Naive thymus-derived CD4-positive, alpha-beta T cell (primary cell): ENCODE measurements around the gene PKM. TPM values are rescaled to one million over a fixed set of nuclear protein-coding genes. Genes with fewer than 3 reads are reported as not detected.

Experiments used
- ATAC-seq: fragments of 150-1000 bp; cut with Tn5 transposase; 2 replicates; pipeline ENCODE4 v1.10.0; 2021; ENCODE audit warnings: mild to moderate bottlenecking, moderate library complexity
- CTCF ChIA-PET: fragments of 350-600 bp; sonication (Branson Sonifier 250); formaldehyde crosslinking; loops from one replicate; lab custom pipeline; 2021; ENCODE audit warnings: antibody characterized with exemption; lab: Charles Lee
- POLR2A ChIA-PET: fragments of 350-600 bp; sonication (Branson Sonifier 250); formaldehyde crosslinking; loops from one replicate; lab custom pipeline; 2021; ENCODE audit warnings: antibody characterized with exemption, inconsistent platforms; lab: Charles Lee
- DNase-seq, 9 donors: peaks; one replicate each; pipeline versions ENCODE4 v3.0.0 to v3.0.0-alpha.2; 2020 to 2022; ENCODE audit warnings: mixed read lengths in 1 of 9
- H3K27ac ChIP-seq: one replicate; pipeline ENCODE4 v1.7.0; 2013; ENCODE audit warnings: mild to moderate bottlenecking, low read depth, low read length, moderate library complexity
- H3K27me3 ChIP-seq, 2 donors: one replicate each; pipeline ENCODE4 v1.7.0; 2013; ENCODE audit warnings: low read length in 2 of 2, mild to moderate bottlenecking in 2 of 2, moderate library complexity in 2 of 2; ENCODE audit not compliant: control insufficient read depth in 2 of 2, insufficient read depth in 2 of 2
- H3K36me3 ChIP-seq, 3 experiments: 1 replicate in 2 of 3; 2 replicates in 1 of 3; pipeline ENCODE4 v1.7.0; 2013; ENCODE audit warnings: low read length in 3 of 3, mild to moderate bottlenecking in 3 of 3, moderate library complexity in 1 of 3; ENCODE audit not compliant: insufficient read depth in 3 of 3, control insufficient read depth in 2 of 3
- H3K4me1 ChIP-seq, 2 donors: one replicate each; pipeline ENCODE4 v1.7.0; 2013; ENCODE audit warnings: low read length in 2 of 2, mild to moderate bottlenecking in 2 of 2, moderate library complexity in 1 of 2; ENCODE audit not compliant: control insufficient read depth in 2 of 2, insufficient read depth in 2 of 2
- H3K4me3 ChIP-seq: 2 replicates; pipeline ENCODE4 v1.7.0; 2013; ENCODE audit warnings: mild to moderate bottlenecking, low read length
- H3K9me3 ChIP-seq, 3 experiments: 1 replicate in 2 of 3; 2 replicates in 1 of 3; pipeline ENCODE4 v1.7.0; 2013; ENCODE audit warnings: low read length in 3 of 3; ENCODE audit not compliant: control insufficient read depth in 2 of 3
- H3K27ac Mint-ChIP-seq, 9 donors: one replicate each; pipeline ENCODE4 v1.8.0; 2020 to 2022; ENCODE audit warnings: mixed read lengths in 9 of 9, mild to moderate bottlenecking in 8 of 9, moderate library complexity in 5 of 9, inconsistent platforms in 2 of 9
- H3K27me3 Mint-ChIP-seq, 5 donors: one replicate each; pipeline ENCODE4 v1.8.0; 2021 to 2022; ENCODE audit warnings: mixed read lengths in 5 of 5, mild to moderate bottlenecking in 1 of 5
- H3K36me3 Mint-ChIP-seq, 5 donors: one replicate each; pipeline ENCODE4 v1.8.0; 2020 to 2022; ENCODE audit warnings: mixed read lengths in 5 of 5, mild to moderate bottlenecking in 3 of 5, inconsistent platforms in 1 of 5
- H3K4me1 Mint-ChIP-seq, 7 donors: one replicate each; pipeline ENCODE4 v1.8.0; 2020 to 2022; ENCODE audit warnings: mixed read lengths in 7 of 7, mild to moderate bottlenecking in 3 of 7, inconsistent platforms in 1 of 7
- H3K4me3 Mint-ChIP-seq, 10 donors: one replicate each; pipeline ENCODE4 v1.8.0; 2020 to 2022; ENCODE audit warnings: mild to moderate bottlenecking in 10 of 10, mixed read lengths in 10 of 10, moderate library complexity in 6 of 10, inconsistent platforms in 2 of 10
- H3K9me3 Mint-ChIP-seq, 11 donors: one replicate each; pipeline ENCODE4 v1.8.0; 2020 to 2022; ENCODE audit warnings: mixed read lengths in 11 of 11, mild to moderate bottlenecking in 4 of 11, inconsistent platforms in 1 of 11, moderate library complexity in 1 of 11
- intact Hi-C, 2 donors: fragments of 100-400 bp; cut with micrococcal nuclease; formaldehyde crosslinking; loops; one replicate each; pipeline ENCODE4 v1.15.1; 2023
- polyA plus RNA-seq, 2 donors: library from polyadenylated mRNA; unstranded; fragments of 300-500 nt; fragmentation: Illumina TruSeq; gene quantifications; one replicate each; pipeline ENCODE4 v1.2.3, GENCODE V29; 2021
- total RNA-seq, 6 experiments: library from RNA in 5 of 6; stranded (reverse) in 5 of 6; gene quantifications; 1 replicate in 5 of 6; 2 replicates in 1 of 6; pipeline ENCODE4 v1.2.3 and lab custom pipeline; 2021 to 2026

Gene PKM
- total and polyA plus RNA-seq, 7 experiments from 2014 or later = 237 to 1,627 (median 357) TPM

DNA sequence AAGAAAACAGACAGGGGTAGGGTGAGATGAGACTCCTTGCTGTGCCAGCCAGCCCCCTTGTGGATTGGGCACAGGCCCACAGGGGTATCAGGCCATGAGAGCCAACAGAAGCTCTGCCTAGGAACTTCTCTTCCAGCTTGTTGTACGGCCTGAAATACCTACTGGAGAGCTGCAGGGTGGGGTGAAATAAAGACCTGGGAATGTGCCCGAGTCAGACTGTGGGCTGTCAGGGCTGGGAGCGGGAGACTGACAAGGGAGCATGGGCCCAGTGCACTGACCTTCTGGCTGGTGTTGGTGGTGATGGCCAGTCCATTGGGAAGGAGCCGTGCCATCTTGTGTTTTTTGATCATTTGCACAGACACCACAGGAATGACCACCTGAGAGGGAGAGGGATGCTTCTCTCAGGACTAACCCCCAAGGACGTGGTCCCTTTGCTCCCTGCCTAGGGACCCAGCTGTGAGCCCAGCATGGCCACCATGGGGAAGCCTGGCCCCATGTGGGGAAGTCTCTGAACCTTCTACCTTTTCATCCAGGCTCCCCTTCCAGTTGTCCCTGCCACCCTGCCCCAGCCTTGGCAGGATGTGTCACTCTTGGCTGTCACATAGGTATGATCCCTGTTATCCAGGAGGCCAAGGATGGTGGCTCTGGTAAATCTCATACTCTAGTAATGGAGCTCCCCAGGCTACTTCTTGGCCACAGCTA lies 64.1 kb downstream of the PKM start:
- Mint-ChIP-seq H3K4me1 (peaks cover 0 to 15% (median 0%) of the 10 kb centered on the region in 7 donors), H3K36me3 (no peaks in the 10 kb centered on the region), H3K9me3 (no peaks in the 10 kb centered on the region), H3K27me3 (peaks cover 0 to 19% (median 4%) of the 10 kb centered on the region in 5 donors), H3K4me3 (no peak overlapping the region), H3K27ac (no peak overlapping the region)
- H3K36me3 ChIP-seq = no peaks in the 10 kb centered on the region
- no peaks in the 10 kb centered on the region for H3K9me3 ChIP-seq
- peaks cover 0 to 3% of the 10 kb centered on the region in 2 donors for H3K4me1 ChIP-seq
- CTCF ChIA-PET = no interaction called here
- POLR2A ChIA-PET = interaction anchor here (0.7 kb wide), 1 partner anchor 27 kb away, joined by 4 read pairs; no protein-coding TSS in a partner anchor
- no peaks in the 10 kb centered on the region for H3K27me3 ChIP-seq
- DNase-seq = no peak
- no peak for ATAC-seq
- H3K27ac ChIP-seq = no peak overlapping the region
- intact Hi-C loops = no loop called here
- H3K4me3 ChIP-seq = no peak overlapping the region

DNA sequence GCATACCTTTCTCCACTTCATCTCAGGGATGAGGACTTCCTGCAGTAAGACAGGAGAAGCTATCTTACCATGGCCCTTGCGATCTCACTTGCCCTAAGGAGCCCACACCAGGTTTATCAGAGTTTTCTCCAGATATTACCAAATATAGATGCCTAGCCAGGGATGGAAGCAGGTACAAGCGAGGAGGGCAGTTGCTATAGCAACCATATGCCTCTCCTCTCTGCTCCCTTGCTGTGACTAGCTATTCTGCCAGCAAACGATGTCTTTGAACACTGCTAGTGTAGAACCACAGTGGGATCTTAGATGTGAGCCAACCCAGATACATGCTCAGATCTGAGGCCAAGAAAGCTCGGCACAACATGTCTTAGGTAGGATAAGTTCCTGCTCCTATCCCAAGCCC lies 67.3 kb downstream of the PKM start:
- ATAC-seq (no peak), DNase-seq (no peak)
- Histone ChIP-seq H3K4me3 (no peak overlapping the region), H3K36me3 (no peaks in the 10 kb centered on the region), H3K9me3 (no peaks in the 10 kb centered on the region), H3K4me1 (peaks cover 0 to 3% of the 10 kb centered on the region in 2 donors), H3K27ac (no peak overlapping the region), H3K27me3 (no peaks in the 10 kb centered on the region)
- H3K36me3 Mint-ChIP-seq = no peaks in the 10 kb centered on the region
- no peak overlapping the region for H3K27ac Mint-ChIP-seq
- no peaks in the 10 kb centered on the region for H3K9me3 Mint-ChIP-seq
- peaks cover 0 to 9% (median 0%) of the 10 kb centered on the region in 7 donors for H3K4me1 Mint-ChIP-seq
- peaks cover 0 to 12% (median 5%) of the 10 kb centered on the region in 5 donors for H3K27me3 Mint-ChIP-seq
- POLR2A ChIA-PET = interaction anchor here (0.6 kb wide), 1 partner anchor 176 kb away, joined by 3 read pairs; no protein-coding TSS in a partner anchor
- CTCF ChIA-PET = no interaction called here
- intact Hi-C loops = no loop called here
- no peak overlapping the region for H3K4me3 Mint-ChIP-seq

DNA sequence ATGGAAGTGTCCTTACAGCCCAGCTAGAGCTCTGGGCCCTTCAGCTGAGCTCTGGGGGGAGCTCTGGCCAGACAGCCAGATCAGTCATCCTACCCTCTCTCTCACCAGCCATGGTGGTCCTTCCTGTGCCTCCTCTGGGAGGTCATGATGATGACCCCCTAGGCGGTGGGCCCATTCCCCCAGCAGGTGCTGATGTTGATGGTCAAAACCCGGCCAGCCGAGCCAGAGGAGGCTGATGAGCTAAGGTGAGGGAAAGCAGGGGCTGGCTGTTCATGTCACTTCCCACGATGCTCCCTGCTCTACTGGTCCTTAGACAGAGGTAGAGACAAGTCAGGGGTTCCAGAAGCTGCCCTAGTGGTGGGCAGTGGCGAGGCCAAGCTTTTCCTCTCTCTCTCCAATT lies 68.4 kb downstream of the PKM start:
- no peaks in the 10 kb centered on the region for H3K36me3 Mint-ChIP-seq
- Histone ChIP-seq H3K4me1 (no peaks in the 10 kb centered on the region), H3K27me3 (no peaks in the 10 kb centered on the region), H3K4me3 (no peak overlapping the region), H3K27ac (no peak overlapping the region), H3K36me3 (no peaks in the 10 kb centered on the region), H3K9me3 (no peaks in the 10 kb centered on the region)
- DNase-seq (no peak), ATAC-seq (no peak)
- H3K27ac Mint-ChIP-seq = no peak overlapping the region
- no peaks in the 10 kb centered on the region for H3K9me3 Mint-ChIP-seq
- ChIA-PET POLR2A (no interaction called here), CTCF (no interaction called here)
- H3K4me1 Mint-ChIP-seq = peaks cover 0 to 2% (median 0%) of the 10 kb centered on the region in 7 donors
- H3K27me3 Mint-ChIP-seq = peaks cover 0 to 8% (median 5%) of the 10 kb centered on the region in 5 donors
- intact Hi-C loops = no loop called here
- H3K4me3 Mint-ChIP-seq = no peak overlapping the region

DNA sequence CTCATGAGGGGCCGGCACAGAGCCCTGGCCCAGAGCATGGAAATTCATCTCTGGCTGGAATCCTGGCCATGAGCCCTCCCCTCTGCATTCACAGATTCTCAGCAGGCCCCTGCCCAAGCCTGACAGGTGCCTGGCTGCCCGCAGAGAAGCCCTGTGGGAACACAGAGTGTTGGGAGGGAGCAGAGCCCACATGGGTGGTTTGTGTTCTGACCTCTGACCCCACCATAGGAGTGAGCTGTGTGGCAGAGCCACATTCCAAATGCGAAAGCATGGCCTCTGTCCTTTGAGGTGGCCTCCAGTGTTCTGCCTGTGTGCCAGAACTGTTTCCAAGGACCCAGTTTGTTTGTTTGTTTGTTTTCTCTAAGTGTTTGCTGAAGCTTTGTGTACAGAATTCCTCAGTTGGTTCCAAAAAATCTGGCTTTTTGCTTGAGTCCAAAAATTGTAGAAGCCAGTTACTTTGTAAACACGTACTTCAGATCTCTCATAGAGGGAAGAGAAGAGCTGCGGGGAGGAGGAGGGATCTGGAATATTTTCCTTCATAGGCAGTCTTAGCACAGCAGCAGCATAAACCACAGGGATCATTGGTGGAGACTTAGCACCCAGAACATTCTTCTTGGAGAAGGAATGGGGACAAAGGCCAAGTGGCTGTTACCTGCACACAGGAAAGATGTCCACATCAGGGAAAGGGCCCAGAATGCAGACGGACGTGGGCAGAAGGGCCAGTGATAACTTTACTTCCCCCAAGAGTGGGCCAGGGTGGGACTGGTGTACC lies 69.4 kb downstream of the PKM start:
- CTCF ChIA-PET = no interaction called here

DNA sequence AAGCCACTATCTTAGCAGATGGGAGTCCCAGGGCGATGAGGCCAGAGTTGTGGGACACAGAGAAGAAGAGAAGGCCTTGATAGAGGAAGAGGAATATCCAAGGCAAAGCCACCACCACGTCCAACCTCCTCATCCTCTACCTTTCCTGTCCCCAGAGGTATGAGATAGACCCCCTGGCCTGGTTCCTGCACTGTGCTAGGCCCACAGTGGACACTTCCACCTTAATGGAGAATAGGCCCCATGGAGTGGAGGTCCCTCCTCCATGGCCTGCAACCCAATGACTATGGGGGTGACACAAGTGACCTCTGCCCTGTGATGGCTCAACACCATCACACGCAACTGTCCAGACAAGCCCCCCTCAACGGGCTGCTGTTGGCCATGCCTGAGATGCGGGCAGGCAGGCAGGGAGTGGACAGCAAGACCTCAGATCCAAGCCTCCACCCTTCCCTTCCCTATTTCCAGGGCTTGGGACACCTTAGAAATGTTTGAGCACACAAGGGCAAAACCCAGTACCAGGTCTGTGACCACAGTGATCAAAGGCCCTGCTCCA lies 70.2 kb downstream of the PKM start:
- H3K4me3 ChIP-seq = no peak overlapping the region
- H3K9me3 Mint-ChIP-seq = no peaks in the 10 kb centered on the region
- H3K27ac ChIP-seq = no peak overlapping the region
- intact Hi-C loops = no loop called here
- H3K36me3 Mint-ChIP-seq = no peaks in the 10 kb centered on the region
- ATAC-seq (no peak), DNase-seq (no peak)
- H3K4me1 Mint-ChIP-seq = peaks cover 0 to 2% (median under 1%) of the 10 kb centered on the region in 7 donors
- H3K4me3 Mint-ChIP-seq = no peak overlapping the region
- H3K9me3 ChIP-seq = no peaks in the 10 kb centered on the region
- POLR2A ChIA-PET = no interaction called here
- peaks cover 0 to 5% (median 0%) of the 10 kb centered on the region in 5 donors for H3K27me3 Mint-ChIP-seq
- no peak overlapping the region for H3K27ac Mint-ChIP-seq
- no peaks in the 10 kb centered on the region for H3K36me3 ChIP-seq
- no peaks in the 10 kb centered on the region for H3K27me3 ChIP-seq
- CTCF ChIA-PET = no interaction called here
- peaks cover 0 to under 1% of the 10 kb centered on the region in 2 donors for H3K4me1 ChIP-seq

More for the DNA sequence above, 69.4 kb downstream of the PKM start:
- intact Hi-C loops = no loop called here
- Histone ChIP-seq H3K27ac (no peak overlapping the region), H3K9me3 (no peaks in the 10 kb centered on the region), H3K36me3 (no peaks in the 10 kb centered on the region), H3K27me3 (no peaks in the 10 kb centered on the region), H3K4me1 (no peaks in the 10 kb centered on the region), H3K4me3 (no peak overlapping the region)
- ATAC-seq = no peak
- Mint-ChIP-seq H3K4me1 (peaks cover 0 to 2% (median 0%) of the 10 kb centered on the region in 7 donors), H3K27me3 (peaks cover 0 to 5% (median 2%) of the 10 kb centered on the region in 5 donors), H3K9me3 (no peaks in the 10 kb centered on the region), H3K27ac (no peak overlapping the region), H3K4me3 (no peak overlapping the region), H3K36me3 (no peaks in the 10 kb centered on the region)
- DNase-seq = no peak
- POLR2A ChIA-PET = no interaction called here

DNA sequence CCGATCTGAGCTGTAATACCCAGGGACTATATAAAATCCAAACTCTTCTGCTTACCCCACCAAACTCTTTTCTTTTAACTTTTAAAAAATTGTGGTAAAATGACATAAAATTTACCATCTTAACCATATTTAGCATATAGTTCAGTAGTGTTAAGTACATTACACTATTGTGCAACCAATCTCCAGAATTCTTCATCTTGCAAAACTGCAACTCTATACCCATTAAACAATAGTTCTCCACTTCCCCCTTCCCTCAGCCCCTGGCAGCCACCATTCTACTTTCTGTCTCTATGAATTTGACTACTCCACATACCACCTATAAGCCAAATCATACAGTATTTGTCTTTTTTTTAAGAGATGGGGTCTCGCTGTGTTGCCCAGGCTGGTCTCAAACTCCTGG lies 74.1 kb downstream of the PKM start:
- Histone ChIP-seq H3K36me3 (no peaks in the 10 kb centered on the region), H3K4me3 (no peak overlapping the region), H3K27ac (no peak overlapping the region), H3K9me3 (no peaks in the 10 kb centered on the region), H3K4me1 (peaks cover 0 to 4% of the 10 kb centered on the region in 2 donors), H3K27me3 (no peaks in the 10 kb centered on the region)
- intact Hi-C loops = loop anchor here (1.0 to 10.0 kb wide), 5 partner anchors 355 to 1042 kb away; partner anchors contain the start of gene THSD4 (in 1 of the 2)
- DNase-seq (no peak), ATAC-seq (no peak)
- peaks cover 0 to 5% (median 0%) of the 10 kb centered on the region in 5 donors for H3K27me3 Mint-ChIP-seq
- H3K36me3 Mint-ChIP-seq = no peaks in the 10 kb centered on the region
- CTCF ChIA-PET = interaction anchor here (0.6 to 2.5 kb wide), 7 partner anchors 11 to 1818 kb away, joined by 4 to 17 read pairs (median 7); no protein-coding TSS in a partner anchor
- no peaks in the 10 kb centered on the region for H3K9me3 Mint-ChIP-seq
- POLR2A ChIA-PET = no interaction called here
- H3K4me3 Mint-ChIP-seq = no peak overlapping the region
- no peak overlapping the region for H3K27ac Mint-ChIP-seq
- peaks cover 0 to 7% (median 4%) of the 10 kb centered on the region in 7 donors for H3K4me1 Mint-ChIP-seq
